HG02884 (cell line): ENCODE results near the gene CYP4A22.
"Not testable (repeated sequence)": the region's sequence is repeated elsewhere in the genome, so short reads cannot be mapped to it uniquely, and the experiment has no call there.

Experiments
- ATAC-seq: cut with Tn5 transposase; IDR thresholded peaks from one replicate; pipeline ENCODE4 v1.9.1; 2021; ENCODE audit warnings: mild to moderate bottlenecking, moderate library complexity; ENCODE audit not compliant: unreplicated experiment

The CYP4A22 gene

DNA sequence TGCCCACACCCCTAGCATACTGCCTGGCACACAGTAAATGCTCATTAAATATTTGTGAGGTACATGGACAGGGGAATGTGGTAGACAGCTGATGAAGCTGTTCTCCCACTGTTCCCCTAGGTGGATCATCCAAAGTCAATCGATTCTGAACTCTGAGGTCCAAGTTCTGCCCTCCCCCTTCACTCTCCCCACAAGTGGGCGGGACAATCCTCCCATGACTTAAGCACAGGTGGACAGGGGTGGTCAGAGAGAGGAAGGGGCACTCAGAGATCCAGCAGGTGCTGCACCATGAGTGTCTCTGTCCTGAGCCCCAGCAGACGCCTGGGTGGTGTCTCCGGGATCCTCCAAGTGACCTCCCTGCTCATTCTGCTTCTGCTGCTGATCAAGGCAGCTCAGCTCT is at the start of gene CYP4A22:
Gene CYP4A22, plus strand, starts transcription at position 244 of the 400 bp plus-strand sequence. Its CDS starts 45 bp downstream, at position 289.
- no peak for ATAC-seq

DNA sequence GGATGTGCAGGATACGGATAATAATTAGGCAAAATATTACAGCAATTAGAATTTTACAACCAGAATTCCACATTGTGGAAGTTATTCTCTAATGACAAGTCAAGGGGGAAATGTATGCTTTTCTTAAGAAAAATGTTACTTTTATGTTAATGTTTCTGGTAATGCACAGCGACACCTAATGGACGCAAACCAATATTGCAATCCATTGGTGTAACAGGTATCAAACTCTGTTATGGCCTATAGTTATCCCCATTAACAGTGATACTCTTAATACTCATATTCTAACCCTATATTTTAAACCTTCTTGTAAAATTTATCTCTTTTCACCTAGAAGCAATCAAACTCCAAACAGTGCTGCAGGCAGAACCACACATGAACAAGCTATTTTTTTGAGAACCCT is 47.9 kb upstream of the CYP4A22 start:
- not testable (repeated sequence) for ATAC-seq

DNA sequence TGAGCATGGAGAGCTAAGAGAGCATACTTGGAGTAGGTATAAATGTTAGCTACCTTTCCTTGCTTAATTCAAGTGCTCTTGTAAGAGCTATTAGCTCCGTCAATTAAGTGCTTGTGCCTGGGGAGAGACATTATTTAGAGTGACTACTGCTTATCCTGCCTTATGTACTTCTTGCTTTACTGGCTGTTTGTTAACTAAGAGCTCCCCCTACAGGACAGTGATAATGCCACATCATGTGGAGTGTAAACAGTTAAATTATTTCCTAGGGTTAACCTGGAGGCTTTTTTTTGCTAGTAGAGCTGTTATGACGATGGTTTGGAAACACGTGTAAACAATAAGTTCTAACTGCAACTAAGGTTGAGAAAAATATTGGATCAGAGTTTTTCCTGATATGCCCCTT is 45.8 kb upstream of the CYP4A22 start:
- ATAC-seq, result not testable (repeated sequence)

DNA sequence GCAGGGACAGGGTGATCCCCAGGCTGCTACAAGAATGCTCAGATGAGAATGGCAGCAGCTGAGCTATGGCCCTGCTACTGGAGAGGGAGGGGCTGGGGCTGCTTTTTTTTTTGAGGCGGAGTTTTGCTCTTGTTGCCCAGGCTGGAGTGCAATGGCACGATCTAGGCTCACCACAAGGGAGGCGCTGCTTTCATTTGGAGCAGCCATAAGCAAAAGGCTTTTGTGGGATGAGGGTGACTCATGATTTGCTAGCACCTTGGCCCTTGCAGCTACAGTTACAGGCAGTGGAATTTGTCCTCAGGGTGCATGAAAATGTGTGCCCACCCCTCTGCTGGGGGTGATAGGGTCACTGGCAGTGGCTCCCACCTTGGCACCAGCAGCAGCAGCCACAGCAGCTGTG is 32.4 kb upstream of the CYP4A22 start:
- no peak for ATAC-seq

DNA sequence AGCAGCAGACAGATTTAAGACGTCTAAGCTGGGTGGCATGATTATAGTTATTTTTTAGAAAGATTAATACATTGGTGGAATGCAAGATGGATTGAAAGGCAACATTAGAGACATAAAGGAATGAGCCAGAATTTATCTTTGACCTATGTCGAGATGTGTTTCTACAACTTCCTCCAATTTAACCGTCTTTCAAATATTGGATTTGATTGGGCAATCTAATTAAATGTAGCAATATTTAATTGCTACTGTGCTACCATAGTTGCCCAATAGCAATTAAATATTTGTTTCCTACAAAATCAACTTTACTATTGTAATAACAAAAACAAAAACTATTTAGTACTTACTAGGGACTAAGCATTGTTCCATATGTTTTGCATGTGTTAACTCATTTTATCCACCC is 30.4 kb upstream of the CYP4A22 start:
- ATAC-seq, result no peak

DNA sequence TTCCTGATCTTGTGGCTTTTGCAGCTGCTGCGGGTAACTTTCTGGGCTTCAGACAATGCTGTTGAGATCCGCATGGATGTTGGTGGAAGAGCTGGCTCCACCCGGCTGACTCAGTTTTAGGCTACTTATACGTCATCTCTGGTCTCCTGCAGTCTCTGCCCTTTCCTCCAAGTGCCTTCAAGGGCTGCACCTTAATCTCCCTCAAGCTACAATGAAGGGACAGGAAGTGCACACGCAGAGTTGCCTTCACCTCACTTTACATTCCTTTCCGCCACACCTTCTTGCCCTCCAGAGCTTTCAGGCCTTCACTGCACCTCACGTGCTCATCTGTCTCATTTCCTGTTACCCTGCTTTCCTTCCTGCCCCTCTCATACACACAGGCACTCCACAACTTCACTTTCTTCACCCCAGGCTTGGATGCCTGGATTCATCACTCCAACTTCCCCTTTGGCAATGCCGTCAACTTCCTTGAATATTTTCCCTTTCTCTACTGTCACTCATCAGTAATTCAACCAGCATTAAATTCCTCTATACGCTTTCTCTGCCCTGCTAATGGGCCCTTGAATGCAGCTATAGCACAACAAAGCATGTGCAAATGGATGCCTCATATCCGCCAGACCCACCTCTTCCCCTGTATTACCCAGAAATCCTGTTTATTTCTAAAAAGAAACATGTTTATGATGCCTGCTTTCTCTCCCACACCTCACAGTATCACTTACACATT is 29.2 kb upstream of the CYP4A22 start:
- not testable (repeated sequence) for ATAC-seq

GRCh38 chr1:47109482-47109881 is 27.8 kb upstream of the CYP4A22 start:
- not testable (repeated sequence) for ATAC-seq

GRCh38 chr1:47113178-47113577 is 24.1 kb upstream of the CYP4A22 start:
- ATAC-seq, result no peak

GRCh38 chr1:47121039-47121438 is 16.2 kb upstream of the CYP4A22 start:
- not testable (repeated sequence) for ATAC-seq

DNA sequence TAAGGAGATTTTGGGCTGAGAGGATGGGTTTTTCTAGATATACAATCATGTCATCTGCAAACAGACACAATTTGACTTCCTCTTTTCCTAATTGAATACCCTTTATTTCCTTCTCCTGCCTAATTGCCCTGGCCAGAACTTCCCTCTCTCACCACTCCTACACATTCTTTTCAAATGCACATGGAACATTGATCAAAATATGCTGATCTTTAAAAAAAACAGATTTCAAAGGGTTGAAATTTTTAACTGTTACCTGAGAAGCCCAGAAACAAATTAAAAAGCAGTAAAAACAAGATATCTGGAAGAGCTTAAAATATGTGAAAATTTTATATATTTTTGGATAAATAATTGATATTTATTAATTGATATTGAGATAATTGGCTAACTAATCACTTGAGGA is 12.4 kb upstream of the CYP4A22 start:
- not testable (repeated sequence) for ATAC-seq

GRCh38 chr1:47126997-47127396 is 10.2 kb upstream of the CYP4A22 start:
- not testable (repeated sequence) for ATAC-seq

DNA sequence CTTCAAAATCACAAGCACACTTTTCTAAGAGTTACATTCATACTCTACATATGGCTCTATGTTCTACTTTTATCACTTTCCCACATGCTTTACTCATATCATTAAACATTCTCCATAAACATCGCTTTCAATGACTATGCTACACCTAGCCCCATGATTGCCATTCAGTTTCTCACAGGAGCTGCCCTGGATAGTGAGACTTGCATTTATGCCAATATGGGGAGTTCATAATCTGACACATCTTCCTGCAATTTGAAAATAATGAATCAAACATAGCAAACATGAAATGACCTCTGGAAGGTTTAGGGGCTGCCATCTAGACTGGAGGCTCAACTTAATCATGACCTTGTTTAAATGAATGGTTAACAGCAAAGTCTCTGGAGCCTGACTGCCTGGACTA is 9.0 kb upstream of the CYP4A22 start:
- ATAC-seq, result no peak

GRCh38 chr1:47128854-47129253 is 8.4 kb upstream of the CYP4A22 start:
- not testable (repeated sequence) for ATAC-seq

GRCh38 chr1:47129489-47130230 is 7.6 kb upstream of the CYP4A22 start:
- ATAC-seq, result not testable (repeated sequence)

DNA sequence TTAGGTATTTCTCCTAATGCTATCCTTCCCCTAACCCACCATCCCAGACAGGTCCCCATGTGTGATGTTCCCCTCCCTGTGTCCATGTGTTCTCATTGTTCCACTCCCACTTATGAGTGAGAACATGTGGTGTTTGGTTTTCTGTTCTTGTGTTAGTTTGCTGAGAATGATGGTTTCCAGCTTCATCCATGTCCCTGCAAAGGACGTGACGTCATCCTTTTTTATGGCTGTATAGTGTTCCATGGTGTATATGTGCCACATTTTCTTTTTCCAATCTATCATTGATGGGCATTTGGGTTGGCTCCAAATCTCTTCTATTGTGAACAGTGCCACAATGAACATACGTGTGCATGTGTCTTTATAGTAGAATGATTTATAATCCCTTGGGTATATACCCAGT is 4.6 kb upstream of the CYP4A22 start:
- ATAC-seq, result not testable (repeated sequence)

DNA sequence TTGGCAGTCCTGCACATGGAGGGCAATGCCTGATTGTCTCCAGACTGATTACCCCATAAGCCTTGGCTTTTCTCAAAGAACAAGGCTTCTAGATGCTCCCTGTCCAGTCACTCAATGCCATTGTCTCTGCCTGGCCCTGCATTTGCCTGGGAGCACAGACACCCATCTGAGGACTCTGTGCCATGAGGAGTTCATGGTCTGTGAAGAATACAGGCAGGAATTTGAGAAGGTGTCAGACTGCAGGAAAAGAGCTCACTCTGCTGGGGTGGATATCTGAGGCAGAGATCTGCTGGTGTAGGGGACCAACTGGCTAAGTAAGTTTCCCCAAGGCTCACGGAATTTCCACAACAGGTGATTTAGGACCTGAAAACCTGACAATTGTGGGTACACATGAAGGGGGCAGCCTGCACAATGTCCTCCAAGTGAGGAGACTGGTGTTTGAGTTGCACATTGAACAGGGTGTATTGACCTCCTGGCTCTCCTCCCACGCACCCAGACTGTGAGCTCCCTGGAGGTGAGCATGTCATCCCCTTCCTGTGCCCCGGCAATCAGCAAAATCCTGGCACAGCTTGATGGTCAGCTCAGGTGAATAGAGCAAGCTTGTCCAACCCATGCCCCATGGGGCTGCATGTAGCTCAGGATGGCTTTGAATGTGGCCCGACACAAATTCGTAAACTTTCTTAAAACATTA is 829 bp downstream of the CYP4A22 start:
- ATAC-seq, result no peak

GRCh38 chr1:47140358-47140757 is 3.1 kb downstream of the CYP4A22 start:
- ATAC-seq, result not testable (repeated sequence)

- ATAC-seq, result not testable (repeated sequence)
Measured at GRCh38 chr1:47143654-47144053, 6.4 kb downstream of the CYP4A22 start.

DNA sequence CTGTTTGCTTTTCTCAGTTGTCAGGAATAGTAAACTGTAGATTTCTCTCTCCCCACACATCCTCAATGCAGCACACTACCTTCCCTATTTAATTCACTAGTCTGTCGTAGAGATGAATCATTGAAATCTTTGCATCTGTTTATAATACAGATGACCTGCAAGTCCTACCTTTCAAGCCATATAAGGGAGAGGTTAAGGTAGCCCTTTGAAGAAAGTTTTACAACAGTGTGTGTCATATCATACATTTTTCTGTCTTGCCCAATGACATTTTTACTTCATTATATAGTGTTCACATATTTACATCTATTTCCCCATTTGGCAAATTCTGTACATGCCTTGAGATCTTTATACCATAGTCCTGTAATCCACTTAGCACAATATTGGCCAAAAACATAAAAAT is 9.3 kb downstream of the CYP4A22 start:
- ATAC-seq, result not testable (repeated sequence)

GRCh38 chr1:47147047-47147785 is 10.0 kb downstream of the CYP4A22 start:
- no peak for ATAC-seq

DNA sequence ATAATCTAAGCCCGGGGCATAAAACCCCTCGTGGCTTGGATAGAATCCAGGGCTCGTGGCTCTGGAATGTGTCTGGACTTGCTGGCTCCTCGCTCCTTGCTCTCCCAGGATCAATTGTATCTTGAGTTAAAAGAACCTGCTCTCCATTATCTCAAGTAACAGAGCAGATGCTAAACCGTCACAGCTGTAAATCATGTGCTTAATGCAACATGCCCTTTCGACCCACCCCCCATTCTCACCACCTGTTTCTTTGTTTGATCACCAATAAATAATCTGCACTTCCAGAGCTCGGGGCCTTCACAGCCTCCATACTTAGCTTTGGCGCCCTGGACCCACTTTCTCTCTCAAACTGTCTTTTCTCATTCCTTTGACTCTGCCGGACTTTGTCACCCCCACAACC is 11.9 kb downstream of the CYP4A22 start:
- not testable (repeated sequence) for ATAC-seq
